CD4-positive, alpha-beta T cell (primary cell): ENCODE data around the gene CRTAC1. TPM values are rescaled to one million over a fixed set of nuclear protein-coding genes. Genes with fewer than 3 reads are reported as not detected.
"Not testable (repeated sequence)": the region's sequence is repeated elsewhere in the genome, so short reads cannot be mapped to it uniquely, and the experiment has no call there.

Experiments
- ATAC-seq: fragments of 200-7000 bp; cut with Tn5 transposase; one replicate; pipeline ENCODE4 v1.10.0; 2022; ENCODE audit warnings: mild to moderate bottlenecking; ENCODE audit not compliant: poor library complexity
- CTCF ChIA-PET: fragments of 350-600 bp; sonication (Branson Sonifier 250); formaldehyde crosslinking; loops from one replicate; lab custom pipeline; 2021; ENCODE audit warnings: antibody characterized with exemption, inconsistent platforms; lab: Charles Lee
- POLR2A ChIA-PET: fragments of 350-600 bp; sonication (Branson Sonifier 250); formaldehyde crosslinking; loops from one replicate; lab custom pipeline; 2021; ENCODE audit warnings: antibody characterized with exemption, inconsistent platforms; lab: Charles Lee
- DNase-seq, 14 experiments: peaks; one replicate each; pipeline ENCODE4 v3.0.0-alpha.2; 2013 to 2020; ENCODE audit warnings: mixed read lengths in 2 of 14
- H3K27ac ChIP-seq, 2 donors: one replicate each; pipeline versions ENCODE4 v1.5.1 to v1.7.0; 2013; ENCODE audit warnings: low read length in 2 of 2, low read depth in 1 of 2, mild to moderate bottlenecking in 1 of 2
- H3K27me3 ChIP-seq, 2 experiments: 1 replicate in 1 of 2; 2 replicates in 1 of 2; pipeline versions ENCODE4 v1.6.1 to v1.7.0; 2013; ENCODE audit warnings: low read length in 2 of 2, control low read depth in 1 of 2, mild to moderate bottlenecking in 1 of 2, moderate library complexity in 1 of 2; ENCODE audit not compliant: insufficient read depth in 2 of 2, control insufficient read depth in 1 of 2
- H3K36me3 ChIP-seq: one replicate; pipeline ENCODE4 v1.6.1; 2013; ENCODE audit warnings: low read length, control low read depth; ENCODE audit not compliant: insufficient read depth
- H3K4me1 ChIP-seq: one replicate; pipeline ENCODE4 v1.6.1; 2013; ENCODE audit warnings: low read length, control low read depth; ENCODE audit not compliant: insufficient read depth
- H3K4me3 ChIP-seq: one replicate; pipeline ENCODE4 v1.5.1; 2013; ENCODE audit warnings: mild to moderate bottlenecking, low read length, moderate library complexity
- H3K9me3 ChIP-seq, 2 experiments: 1 replicate in 1 of 2; 2 replicates in 1 of 2; pipeline versions ENCODE4 v1.6.1 to v1.7.0; 2013; ENCODE audit warnings: low read length in 2 of 2, mild to moderate bottlenecking in 2 of 2, control low read depth in 1 of 2, moderate library complexity in 1 of 2; ENCODE audit not compliant: control insufficient read depth in 1 of 2, insufficient read depth in 1 of 2
- H3K27ac Mint-ChIP-seq: one replicate; pipeline ENCODE4 v1.8.0; 2020; ENCODE audit warnings: mixed read lengths
- H3K27me3 Mint-ChIP-seq: one replicate; pipeline ENCODE4 v1.8.0; 2021; ENCODE audit warnings: mixed read lengths
- H3K36me3 Mint-ChIP-seq: one replicate; pipeline ENCODE4 v1.8.0; 2021; ENCODE audit warnings: low read depth, mixed read lengths
- H3K4me1 Mint-ChIP-seq: one replicate; pipeline ENCODE4 v1.8.0; 2021; ENCODE audit warnings: low read depth, mixed read lengths
- H3K4me3 Mint-ChIP-seq: one replicate; pipeline ENCODE4 v1.8.0; 2020; ENCODE audit warnings: mild to moderate bottlenecking, mixed read lengths
- H3K9me3 Mint-ChIP-seq: one replicate; pipeline ENCODE4 v1.8.0; 2020; ENCODE audit warnings: mixed read lengths
- CTCF ChIP-seq: fragments of 200-600 bp; IDR thresholded peaks from one replicate; pipeline ENCODE4 v1.8.0; 2022; ENCODE audit warnings: antibody characterized with exemption, mild to moderate bottlenecking
- intact Hi-C, 2 experiments: fragments of 100-400 bp; cut with DNase I in 1 of 2; cut with micrococcal nuclease in 1 of 2; formaldehyde crosslinking; loops; one replicate each; pipeline versions ENCODE4 v1.15.1 to v1.9.0; 2023 to 2025; cut with DNase I, micrococcal nuclease
- total RNA-seq, 174 experiments: library from RNA in 2 of 174; stranded (reverse) in 2 of 174; gene quantifications; one replicate each; pipeline ENCODE4 v1.2.3 and lab custom pipeline; 2021 to 2026

CRTAC1 gene
- total RNA-seq, 2 experiments from 2014 or later = not detected

GRCh38 chr10:97849103-97849686, 181.2 kb downstream of the CRTAC1 start:
- H3K9me3 Mint-ChIP-seq = no peaks in the 10 kb centered on the region
- H3K36me3 Mint-ChIP-seq = no peaks in the 10 kb centered on the region
- CTCF ChIA-PET = no interaction called here
- intact Hi-C loops = loop anchor here in 1 of 2 experiments (5.0 kb wide), 1 partner anchor 37 kb away; no protein-coding TSS in a partner anchor
- H3K9me3 ChIP-seq = no peaks in the 10 kb centered on the region
- H3K36me3 ChIP-seq = no peaks in the 10 kb centered on the region
- H3K27ac ChIP-seq = no peak overlapping the region
- DNase-seq (peak in 5 of 14 experiments; percentile 4 to 57 (median 12)), ATAC-seq (peak; percentile 22)
- peak overlapping the region; percentile 67 for H3K4me3 ChIP-seq
- H3K4me3 Mint-ChIP-seq = peak overlapping the region; percentile 88
- H3K27me3 Mint-ChIP-seq = no peaks in the 10 kb centered on the region
- peak overlapping the region; percentile 42 for H3K27ac Mint-ChIP-seq
- TF ChIP-seq CTCF = no peak
- peaks cover 38% of the 10 kb centered on the region for H3K4me1 Mint-ChIP-seq
- no peaks in the 10 kb centered on the region for H3K27me3 ChIP-seq
- peaks cover 46% of the 10 kb centered on the region for H3K4me1 ChIP-seq
- POLR2A ChIA-PET = interaction anchor here (0.7 to 2.2 kb wide), 11 partner anchors 10 to 285 kb away, joined by 3 to 15 read pairs (median 3); partner anchors contain the start of genes AVPI1, R3HCC1L and ZFYVE27

- H3K27ac Mint-ChIP-seq = no peak overlapping the region
- no peak overlapping the region for H3K4me3 Mint-ChIP-seq
- Histone ChIP-seq H3K9me3 (peaks cover 0 to 7% of the 10 kb centered on the region in 2 experiments), H3K4me3 (no peak overlapping the region), H3K36me3 (no peaks in the 10 kb centered on the region), H3K27me3 (no peaks in the 10 kb centered on the region), H3K27ac (no peak overlapping the region), H3K4me1 (peaks cover 10% of the 10 kb centered on the region)
- no peaks in the 10 kb centered on the region for H3K27me3 Mint-ChIP-seq
- no peak for DNase-seq
- ChIA-PET POLR2A (no interaction called here), CTCF (no interaction called here)
- H3K9me3 Mint-ChIP-seq = no peaks in the 10 kb centered on the region
- TF ChIP-seq CTCF = no peak
- intact Hi-C loops = loop anchor here in 1 of 2 experiments (5.0 kb wide), 1 partner anchor 32 kb away; no protein-coding TSS in a partner anchor
- ATAC-seq = no peak
- no peaks in the 10 kb centered on the region for H3K36me3 Mint-ChIP-seq
- H3K4me1 Mint-ChIP-seq = peaks cover 29% of the 10 kb centered on the region
Measured at GRCh38 chr10:97844678-97845077, 185.7 kb downstream of the CRTAC1 start.

GRCh38 chr10:97843972-97844371, 186.4 kb downstream of the CRTAC1 start:
- H3K27me3 Mint-ChIP-seq, H3K36me3 ChIP-seq, H3K27ac Mint-ChIP-seq, POLR2A ChIA-PET, DNase-seq, H3K27me3 ChIP-seq, H3K27ac ChIP-seq, ATAC-seq, intact Hi-C loops, H3K4me1 ChIP-seq, H3K36me3 Mint-ChIP-seq, H3K9me3 Mint-ChIP-seq, CTCF ChIA-PET, H3K4me3 ChIP-seq, H3K9me3 ChIP-seq, H3K4me3 Mint-ChIP-seq: not testable (repeated sequence)
- peaks cover 23% of the 10 kb centered on the region for H3K4me1 Mint-ChIP-seq

DNA sequence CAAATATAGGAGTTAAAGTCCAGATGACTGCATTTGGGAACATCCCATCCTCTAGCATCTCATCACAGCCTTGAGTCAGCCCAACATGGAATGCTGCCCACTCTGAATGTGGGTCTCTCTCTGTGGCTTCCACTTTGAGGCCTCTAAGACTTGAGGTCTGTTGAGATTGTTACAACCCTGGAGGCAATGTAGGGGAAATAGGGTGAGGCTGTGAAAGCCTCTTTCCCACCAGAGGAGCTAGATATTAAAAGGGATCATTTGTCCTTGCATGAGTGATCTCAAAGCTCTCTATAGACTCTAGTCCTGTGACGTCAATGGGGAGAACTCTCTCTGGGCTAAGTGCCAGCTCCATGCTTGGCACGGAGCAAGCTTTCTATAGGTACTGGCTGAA, 187.1 kb downstream of the CRTAC1 start:
- ATAC-seq = no peak
- Mint-ChIP-seq H3K36me3 (no peaks in the 10 kb centered on the region), H3K27ac (no peak overlapping the region), H3K4me3 (no peak overlapping the region), H3K27me3 (no peaks in the 10 kb centered on the region), H3K9me3 (no peaks in the 10 kb centered on the region), H3K4me1 (peaks cover 20% of the 10 kb centered on the region)
- Histone ChIP-seq H3K9me3 (peaks cover 0 to 7% of the 10 kb centered on the region in 2 experiments), H3K27me3 (no peaks in the 10 kb centered on the region), H3K4me1 (no peaks in the 10 kb centered on the region), H3K27ac (no peak overlapping the region), H3K4me3 (no peak overlapping the region), H3K36me3 (no peaks in the 10 kb centered on the region)
- no peak for TF ChIP-seq CTCF
- no peak for DNase-seq
- intact Hi-C loops = no loop called here
- ChIA-PET POLR2A (no interaction called here), CTCF (no interaction called here)
